HepG2 (cell line): ENCODE data around the gene ATP13A3. TPM values are rescaled to one million over a fixed set of nuclear protein-coding genes. Genes with fewer than 3 reads are reported as not detected.

Experiments used
- ATAC-seq: fragments of 200-7000 bp; cut with Tn5 transposase; 3 replicates; pipeline ENCODE4 v1.9.1; 2020; ENCODE audit warnings: mild to moderate bottlenecking, moderate library complexity
- BruUV-seq: library from RNA; stranded (reverse); fragments of 400-500 nt; replicated peaks from 2 replicates; lab custom pipeline; 2021; lab: Mats Ljungman, UMichigan
- CTCF ChIA-PET: fragments of 300-600 bp; formaldehyde crosslinking; extraction: SDS; loops from one replicate; lab custom pipeline; 2021; ENCODE audit warnings: low total read pairs, inconsistent platforms, low intra/inter-chr PET ratio; lab: Yijun Ruan, JAX
- POLR2A ChIA-PET: fragments of 350-600 bp; sonication (Branson Sonifier 250); formaldehyde crosslinking; loops from one replicate; lab custom pipeline; 2020; ENCODE audit warnings: antibody characterized with exemption, inconsistent platforms; lab: Yijun Ruan, JAX
- DNase-seq: peaks from one replicate; pipeline ENCODE4 v3.0.0-alpha.2; 2015; ENCODE audit warnings: low spot score
- FAIRE-seq: peaks from 3 replicates; lab custom pipeline; 2011; peaks lifted over from hg19 to GRCh38; lab: Jason Lieb, UNC
- H2AFZ ChIP-seq: one replicate; pipeline ENCODE4 v1.6.1; 2011; ENCODE audit warnings: low read length, inconsistent platforms
- H3K27ac ChIP-seq: fragments of 300-600 bp; 3 replicates; pipeline ENCODE4 v1.8.0; 2011; ENCODE audit warnings: mixed run types, mild to moderate bottlenecking, mixed read lengths, low read length, inconsistent platforms; ENCODE audit not compliant: insufficient read depth; ENCODE audit errors: extremely low read length
- H3K27me3 ChIP-seq, 2 experiments: fragments of 200-600 bp in 1 of 2; 2 replicates in 1 of 2; 3 replicates in 1 of 2; pipeline versions ENCODE4 v1.6.0 to v1.8.0; 2011; ENCODE audit warnings: low read length in 2 of 2, mild to moderate bottlenecking in 2 of 2, moderate library complexity in 2 of 2, inconsistent platforms in 1 of 2; ENCODE audit not compliant: insufficient read depth in 2 of 2, control insufficient read depth in 1 of 2
- H3K36me3 ChIP-seq, 2 experiments: fragments of 200-600 bp in 1 of 2; replicated peaks in 1 of 2; 2 replicates in 1 of 2; 3 replicates in 1 of 2; pipeline versions ENCODE4 v1.5.1 to v1.8.0; 2011; ENCODE audit warnings: low read length in 2 of 2, inconsistent platforms in 1 of 2; ENCODE audit not compliant: insufficient read depth in 2 of 2, control insufficient read depth in 1 of 2
- H3K4me1 ChIP-seq: 2 replicates; pipeline ENCODE4 v1.5.1; 2012; ENCODE audit warnings: low read length, inconsistent platforms; ENCODE audit not compliant: insufficient read depth
- H3K4me2 ChIP-seq: 2 replicates; pipeline ENCODE4 v1.6.0; 2011; ENCODE audit warnings: low read depth, low read length, inconsistent platforms
- H3K4me3 ChIP-seq, 3 experiments: fragments of 200-600 bp in 1 of 3; sonication (generic), shearing (Covaris generic) in 1 of 3; replicated peaks in 1 of 3; 2 replicates each; pipeline ENCODE4 v1.5.1; 2011 to 2016; ENCODE audit warnings: low read length in 3 of 3, inconsistent platforms in 2 of 3, low read depth in 2 of 3, mild to moderate bottlenecking in 2 of 3, control low read depth in 1 of 3, mixed read lengths in 1 of 3; ENCODE audit not compliant: insufficient read depth in 1 of 3
- H3K79me2 ChIP-seq: one replicate; pipeline ENCODE4 v1.6.1; 2011; ENCODE audit warnings: low read length, inconsistent platforms; ENCODE audit not compliant: insufficient read depth
- H3K9ac ChIP-seq: 2 replicates; pipeline ENCODE4 v1.6.0; 2011; ENCODE audit warnings: mild to moderate bottlenecking, low read depth, low read length, inconsistent platforms; ENCODE audit not compliant: insufficient read depth
- H3K9me3 ChIP-seq: 2 replicates; pipeline ENCODE4 v1.5.1; 2012; ENCODE audit warnings: mild to moderate bottlenecking, low read length
- H4K20me1 ChIP-seq: 2 replicates; pipeline ENCODE4 v1.6.0; 2011; ENCODE audit warnings: inconsistent platforms, mild to moderate bottlenecking, low read length, moderate library complexity; ENCODE audit not compliant: insufficient read depth
- AHDC1 ChIP-seq: sonication (generic); formaldehyde crosslinking; IDR thresholded peaks from 2 replicates; pipeline ENCODE4 v1.5.1; 2020; ENCODE audit warnings: mild to moderate bottlenecking, missing genetic modification reagents, borderline replicate concordance
- HDAC6 ChIP-seq: fragments of 200-600 bp; sonication (generic); IDR thresholded peaks from 2 replicates; pipeline ENCODE4 v1.7.0; 2017; ENCODE audit warnings: mild to moderate bottlenecking, antibody characterized with exemption, low read length, low read depth
- LBX2 ChIP-seq: sonication (generic); formaldehyde crosslinking; IDR thresholded peaks from 2 replicates; pipeline ENCODE4 v1.5.0; 2020; ENCODE audit warnings: missing genetic modification reagents, mild to moderate bottlenecking, borderline replicate concordance
- MYC ChIP-seq: sonication (generic); formaldehyde crosslinking; IDR thresholded peaks from 2 replicates; pipeline ENCODE4 v1.9.0; 2021; ENCODE audit warnings: missing genetic modification reagents, borderline replicate concordance
- TCF12 ChIP-seq, 2 experiments: fragments of 450-650 bp in 1 of 2; sonication (generic) in 1 of 2; formaldehyde crosslinking in 1 of 2; IDR thresholded peaks; 2 replicates each; pipeline versions ENCODE4 v1.6.1 to v1.8.0; 2017 to 2022; ENCODE audit warnings: antibody characterized with exemption in 1 of 2, mild to moderate bottlenecking in 1 of 2, missing genetic modification reagents in 1 of 2, moderate library complexity in 1 of 2
- ZNF460 ChIP-seq: sonication (generic); formaldehyde crosslinking; IDR thresholded peaks from 2 replicates; pipeline ENCODE4 v1.5.1; 2020; ENCODE audit warnings: missing genetic modification reagents, mild to moderate bottlenecking, borderline replicate concordance
- WGBS: methylation state at CpG from one replicate; pipeline ENCODE4 v1.1.6; 2017; ENCODE audit warnings: low lambda C conversion rate; 5-methylcytosine and 5-hydroxymethylcytosine counted together
- in situ Hi-C: cut with HindIII; loops from 2 replicates; pipeline ENCODE4 v1.10.0; 2017; ENCODE audit warnings: low pct_unique_long_range_greater_than_20kb; ENCODE audit not compliant: extremely low pct_ligation_motif_present
- intact Hi-C: fragments of 100-400 bp; cut with micrococcal nuclease; formaldehyde crosslinking; loops from one replicate; pipeline ENCODE4 v1.10.0; 2022; ENCODE audit not compliant: unreplicated experiment
- polyA plus RNA-seq, 8 experiments: library from polyadenylated mRNA; depleted of rRNA in 3 of 8; stranded (reverse) in 7 of 8; unstranded in 1 of 8; fragments of >200 nt; fragmentation: Illumina TruSeq in 4 of 8; extraction: Trizol in 4 of 8; gene quantifications; 2 replicates each; pipeline versions ENCODE4 v1.2.1 to v1.2.3, GENCODE V29; 2011 to 2016; ENCODE audit warnings: low read depth in 4 of 8, missing spikeins in 1 of 8, mixed read lengths in 1 of 8; ENCODE audit not compliant: insufficient read depth in 1 of 8
- total RNA-seq, 5 experiments: library from RNA; depleted of rRNA; stranded (reverse); fragments of >200 nt; fragmentation: Illumina TruSeq; extraction: Trizol; gene quantifications; 2 replicates each; pipeline ENCODE4 v1.2.3, GENCODE V29; 2016; ENCODE audit warnings: low read depth in 1 of 5

Gene ATP13A3
- total and polyA plus RNA-seq, 2 of the 13 experiments (the other 11 are each of a cell fraction or from before 2014, with no cell fraction given), result 44.9 to 80.8 TPM

DNA sequence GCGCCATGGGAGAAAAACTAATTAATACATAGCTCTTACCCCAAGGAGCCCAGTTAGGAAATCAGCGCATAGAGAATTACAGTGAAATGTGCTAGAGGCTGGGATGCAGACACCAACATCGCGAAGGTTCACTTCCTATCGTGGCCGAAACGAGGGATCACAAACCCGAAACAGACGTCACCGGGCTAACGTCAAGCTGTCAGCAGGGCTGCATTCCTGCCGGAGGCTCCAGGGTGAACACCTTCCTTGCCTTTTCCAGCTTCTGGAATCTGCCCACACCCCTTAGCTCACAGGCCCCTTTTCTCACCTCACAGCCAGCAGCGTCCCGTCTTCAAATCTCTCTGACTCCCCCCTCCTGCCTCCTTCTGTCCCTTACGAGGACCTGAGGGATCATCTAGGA, 100.7 kb downstream of the ATP13A3 start:
- no peak for ATAC-seq
- CTCF ChIA-PET, result no interaction called here
- POLR2A ChIA-PET, result no interaction called here

More for the DNA sequence above, 100.7 kb downstream of the ATP13A3 start:
- TF ChIP-seq LBX2 (CRISPR knock-in tag), result no peak
- TF ChIP-seq AHDC1, result no peak
- TF ChIP-seq ZNF460 (CRISPR knock-in tag), result no peak
- no peak for TF ChIP-seq HDAC6
- no peak for TF ChIP-seq TCF12 (IDR thresholded peaks at IDR 0.05)
- TF ChIP-seq TCF12 (CRISPR knock-in tag; IDR thresholded peaks at IDR 0.05), result no peak
- no peak for TF ChIP-seq MYC (CRISPR knock-in tag)
- TF ChIP-seq, all 625 proteins: peak for 0
- H4K20me1 ChIP-seq, result no peaks in the 10 kb centered on the region
- in situ Hi-C loops (no loop called here), intact Hi-C loops (no loop called here)
- no peaks in the 10 kb centered on the region for H3K36me3 ChIP-seq
- H3K9ac ChIP-seq, result no peak overlapping the region
- no peak overlapping the region for H3K27ac ChIP-seq
- 0 out of 2 replicates have a peak, but pooled peaks cover 4% of the 10 kb centered on the region for H3K9me3 ChIP-seq
- no peak for FAIRE-seq
- no TSS peak for BruUV-seq
- no peaks in the 10 kb centered on the region for H3K79me2 ChIP-seq
- peaks cover 9% of the 10 kb centered on the region; the same call in 1 of the 2 replicates for H3K4me1 ChIP-seq
- H3K4me2 ChIP-seq, result no peak overlapping the region
- peaks cover 11 to 54% of the 10 kb centered on the region in 2 experiments; a peak in 4 of 5 replicates for H3K27me3 ChIP-seq
- H2AFZ ChIP-seq, result no peak overlapping the region
- no peak overlapping the region for H3K4me3 ChIP-seq
- DNase-seq, result no peak
- WGBS, result 68% methylated on average over 15 of the region's 15 CpGs
